GM12801 (cell line): Measurements from ENCODE around the gene CYB561.

Experiments used
- TF ChIP-seq, protein P1 (sequence below): IDR thresholded peaks from one replicate; pipeline ENCODE4 v1.5.1; 2011; ENCODE audit warnings: control low read depth; ENCODE audit not compliant: insufficient read length; ENCODE audit errors: extremely low read depth

The CYB561 gene, protein sequence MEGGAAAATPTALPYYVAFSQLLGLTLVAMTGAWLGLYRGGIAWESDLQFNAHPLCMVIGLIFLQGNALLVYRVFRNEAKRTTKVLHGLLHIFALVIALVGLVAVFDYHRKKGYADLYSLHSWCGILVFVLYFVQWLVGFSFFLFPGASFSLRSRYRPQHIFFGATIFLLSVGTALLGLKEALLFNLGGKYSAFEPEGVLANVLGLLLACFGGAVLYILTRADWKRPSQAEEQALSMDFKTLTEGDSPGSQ

DNA sequence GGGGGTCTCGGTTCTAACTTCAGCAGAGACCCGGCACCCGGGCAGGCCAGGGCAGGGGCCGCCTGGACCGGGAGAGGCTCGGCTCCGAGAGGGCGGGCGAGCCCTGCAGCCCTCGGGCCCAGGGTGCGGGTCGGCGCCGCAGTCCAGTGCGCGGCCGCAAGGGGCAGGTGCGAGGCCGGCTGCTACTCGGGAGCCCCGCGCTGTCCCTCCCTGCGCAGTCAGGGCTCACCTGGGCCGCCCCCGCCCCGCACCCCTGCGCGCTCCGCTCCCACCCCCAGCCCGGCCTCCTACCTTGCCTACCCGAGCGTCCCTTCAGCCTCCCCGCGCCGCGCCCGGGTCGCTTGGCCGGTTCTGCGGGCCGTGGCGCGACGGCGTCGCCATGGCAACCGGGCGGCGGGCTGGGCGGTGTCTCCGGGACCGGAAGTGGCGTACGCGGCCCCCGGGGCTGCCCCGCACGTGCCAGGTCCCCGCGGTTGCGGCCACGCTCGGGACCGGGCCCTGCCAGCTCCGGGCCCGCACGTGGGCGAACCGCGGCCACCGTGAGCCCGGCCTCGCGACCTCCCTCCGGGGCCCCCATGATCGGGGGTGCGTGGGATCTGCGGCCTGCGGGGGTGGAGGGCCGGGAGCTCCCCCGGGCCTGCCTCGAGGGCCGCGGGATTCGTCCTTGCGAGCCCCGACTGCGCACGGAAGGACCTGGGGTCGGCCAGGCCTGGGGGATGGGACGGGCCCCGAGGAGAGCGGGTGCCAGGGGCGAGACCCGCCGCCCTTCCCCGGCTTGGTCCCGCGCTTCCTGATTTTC, at the start of gene CYB561:
Gene CYB561, minus strand, starts transcription at position 353 of the 799 bp plus-strand sequence. CDS start 8,759 bp downstream, outside the sequence.
- TF ChIP-seq, protein P1, sequence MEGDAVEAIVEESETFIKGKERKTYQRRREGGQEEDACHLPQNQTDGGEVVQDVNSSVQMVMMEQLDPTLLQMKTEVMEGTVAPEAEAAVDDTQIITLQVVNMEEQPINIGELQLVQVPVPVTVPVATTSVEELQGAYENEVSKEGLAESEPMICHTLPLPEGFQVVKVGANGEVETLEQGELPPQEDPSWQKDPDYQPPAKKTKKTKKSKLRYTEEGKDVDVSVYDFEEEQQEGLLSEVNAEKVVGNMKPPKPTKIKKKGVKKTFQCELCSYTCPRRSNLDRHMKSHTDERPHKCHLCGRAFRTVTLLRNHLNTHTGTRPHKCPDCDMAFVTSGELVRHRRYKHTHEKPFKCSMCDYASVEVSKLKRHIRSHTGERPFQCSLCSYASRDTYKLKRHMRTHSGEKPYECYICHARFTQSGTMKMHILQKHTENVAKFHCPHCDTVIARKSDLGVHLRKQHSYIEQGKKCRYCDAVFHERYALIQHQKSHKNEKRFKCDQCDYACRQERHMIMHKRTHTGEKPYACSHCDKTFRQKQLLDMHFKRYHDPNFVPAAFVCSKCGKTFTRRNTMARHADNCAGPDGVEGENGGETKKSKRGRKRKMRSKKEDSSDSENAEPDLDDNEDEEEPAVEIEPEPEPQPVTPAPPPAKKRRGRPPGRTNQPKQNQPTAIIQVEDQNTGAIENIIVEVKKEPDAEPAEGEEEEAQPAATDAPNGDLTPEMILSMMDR = no peak

DNA sequence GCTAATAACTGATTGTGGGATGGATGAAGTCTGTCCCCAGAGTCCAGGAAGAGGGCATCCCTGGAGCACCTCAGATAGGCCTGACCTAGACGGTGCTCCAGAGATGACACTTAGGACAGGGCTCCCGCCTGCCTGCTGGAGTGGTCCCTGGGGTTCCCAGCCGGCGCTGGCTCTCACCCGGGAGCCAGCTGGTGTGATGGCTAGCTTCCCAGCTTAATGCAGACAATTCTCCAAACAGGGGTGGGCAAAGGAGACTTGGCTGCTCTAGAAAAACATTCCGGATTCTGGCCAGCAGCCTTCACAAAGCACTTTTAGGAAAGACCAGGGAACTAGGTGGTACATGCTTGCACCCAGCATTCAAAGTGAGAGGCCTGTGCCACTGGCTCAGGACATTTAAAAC, 49.4 kb upstream of the CYB561 start:
- TF ChIP-seq, protein P1 = no peak

DNA sequence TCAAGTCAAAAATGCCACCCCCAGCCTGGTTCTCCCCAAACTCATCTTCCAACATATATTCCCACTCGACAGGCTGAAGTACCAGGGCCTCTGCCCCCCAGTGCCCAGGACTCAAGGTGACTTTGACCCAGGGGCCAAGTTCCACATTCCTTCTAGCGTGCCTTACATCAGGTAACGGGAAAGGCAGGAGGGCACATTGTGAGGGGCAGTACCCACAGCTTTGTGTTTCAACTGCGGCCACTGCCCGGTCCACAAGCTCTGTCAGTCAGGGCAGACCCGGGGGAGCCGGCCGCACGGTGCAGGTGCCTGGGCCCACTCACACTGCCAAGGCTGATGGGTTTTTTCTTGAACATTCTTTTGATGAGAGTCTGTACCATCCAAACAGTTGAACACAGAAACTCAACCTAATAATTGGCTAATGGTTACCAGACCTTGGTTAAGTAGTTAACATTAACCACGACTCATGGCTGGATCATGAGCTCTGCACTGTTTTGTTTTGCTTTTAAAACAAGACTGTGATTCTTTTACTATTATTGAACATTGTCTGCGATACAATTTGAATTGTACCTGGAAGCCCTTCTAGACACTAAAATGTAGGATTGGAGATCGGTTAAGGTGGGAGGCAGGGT, 48.3 kb upstream of the CYB561 start:
- TF ChIP-seq, protein P1 = no peak

DNA sequence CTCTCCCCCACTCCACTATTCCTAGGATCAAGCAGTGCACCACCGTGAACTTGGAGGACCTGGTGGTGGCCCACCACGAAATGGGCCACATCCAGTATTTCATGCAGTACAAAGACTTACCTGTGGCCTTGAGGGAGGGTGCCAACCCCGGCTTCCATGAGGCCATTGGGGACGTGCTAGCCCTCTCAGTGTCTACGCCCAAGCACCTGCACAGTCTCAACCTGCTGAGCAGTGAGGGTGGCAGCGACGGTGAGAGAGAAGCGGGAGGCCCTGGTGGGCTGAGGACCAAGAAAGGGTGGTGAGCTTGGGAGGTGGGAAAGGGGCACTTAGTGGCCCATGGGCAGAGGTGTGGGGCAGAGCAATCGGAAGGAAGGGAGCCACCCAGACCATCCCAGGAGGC, 47.3 kb upstream of the CYB561 start:
- TF ChIP-seq, protein P1 = no peak

DNA sequence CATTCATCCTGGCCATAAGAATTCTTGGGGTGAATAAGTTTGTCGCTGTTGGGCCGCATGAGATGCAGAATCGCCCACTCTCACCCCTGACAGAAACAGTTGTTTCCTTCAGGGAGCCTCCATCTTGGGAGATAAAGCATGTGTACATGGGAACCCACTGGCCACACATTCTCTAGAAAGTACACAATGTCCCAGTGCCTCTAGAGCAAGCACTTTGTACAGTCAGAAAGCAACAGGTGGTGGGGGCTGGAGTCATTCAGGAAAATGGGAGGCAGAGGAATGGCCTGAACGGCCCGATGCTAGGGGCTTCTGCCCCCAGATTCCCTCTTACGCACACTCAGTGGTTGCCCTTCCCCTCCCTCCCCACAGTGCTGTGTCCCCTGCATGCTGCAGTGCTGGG, 46.8 kb upstream of the CYB561 start:
- TF ChIP-seq, protein P1 = no peak

DNA sequence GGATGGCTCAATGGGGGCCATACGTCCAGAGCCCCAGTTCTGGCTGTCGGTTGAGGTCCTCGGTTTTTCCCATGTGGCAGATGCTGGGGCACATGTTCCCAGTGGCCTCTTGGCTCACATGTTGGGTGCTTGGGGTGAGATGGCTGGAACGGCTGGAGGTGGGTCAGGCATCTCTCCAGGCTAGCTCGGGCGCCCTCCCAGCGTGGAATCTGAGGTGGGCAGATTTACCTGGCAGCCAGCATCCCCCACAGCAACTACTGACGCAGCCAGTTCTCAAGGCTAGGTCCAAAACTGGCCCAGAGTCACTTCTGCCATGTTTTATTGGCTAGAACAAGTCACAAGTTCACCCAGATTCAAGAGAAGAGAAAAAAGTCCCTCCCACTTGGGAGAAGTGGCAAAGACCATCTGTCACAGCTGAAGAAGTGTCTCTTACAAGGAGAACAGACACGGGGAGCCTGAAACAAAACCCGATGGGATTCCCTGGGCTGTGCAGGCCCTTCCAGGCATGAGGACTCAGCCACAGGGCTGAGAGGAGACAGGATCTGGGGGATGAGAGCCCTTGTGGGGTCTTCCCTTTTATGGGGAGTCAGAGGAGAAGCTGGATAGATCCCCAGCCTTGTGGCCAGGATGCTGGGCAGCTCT, 46.0 kb upstream of the CYB561 start:
- TF ChIP-seq, protein P1 = no peak

DNA sequence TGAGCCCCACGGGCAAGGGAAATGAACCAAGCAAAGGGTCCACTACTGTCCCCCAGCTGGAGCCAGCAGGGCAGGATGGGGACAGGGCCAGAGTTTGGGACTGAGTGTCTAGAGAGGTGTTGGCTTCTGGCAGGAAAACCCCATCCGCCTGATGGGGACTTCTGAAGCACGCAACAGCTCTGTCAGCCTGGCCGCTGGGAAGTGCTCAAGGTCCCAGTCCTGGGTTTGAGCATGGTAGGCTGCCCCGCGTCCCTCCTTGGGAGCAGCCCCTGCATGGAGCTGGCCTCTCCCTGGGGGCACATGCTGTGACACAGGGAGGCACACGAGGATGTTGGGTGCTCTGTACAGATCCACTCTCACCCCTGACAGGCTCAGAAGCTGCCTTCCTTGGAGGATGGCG, 45.3 kb upstream of the CYB561 start:
- TF ChIP-seq, protein P1 = no peak
